Prostate gland (tissue), 2 donors: ENCODE data around the gene TMUB1.

Experiments
- CTCF ChIP-seq, 4 experiments: fragments of 200-600 bp in 2 of 4; fragments of 450-650 bp in 2 of 4; sonication (generic) in 2 of 4; IDR thresholded peaks; 1 replicate in 3 of 4; 2 replicates in 1 of 4; pipeline ENCODE4 v1.5.1; 2016 to 2019; ENCODE audit warnings: antibody characterized with exemption in 4 of 4, mild to moderate bottlenecking in 2 of 4, moderate library complexity in 2 of 4
- POLR2A ChIP-seq: fragments of 450-650 bp; IDR thresholded peaks from one replicate; pipeline ENCODE4 v1.6.1; 2016; ENCODE audit warnings: antibody characterized with exemption, mild to moderate bottlenecking
- POLR2AphosphoS5 ChIP-seq: sonication (generic); formaldehyde crosslinking; IDR thresholded peaks from one replicate; pipeline ENCODE4 v1.6.1; 2017; ENCODE audit warnings: antibody characterized with exemption

- TF ChIP-seq CTCF (IDR thresholded peaks at IDR 0.05) = peak in 1 of 4 experiments; percentile 20
- TF ChIP-seq POLR2A = peak; percentile 98
- peak; percentile 98 for TF ChIP-seq POLR2AphosphoS5
Observed at GRCh38 chr7:151057989-151058780, 25.1 kb downstream of the TMUB1 start.
